Measurements from ENCODE around the gene RAF1. TPM values are rescaled to one million over a fixed set of nuclear protein-coding genes. Genes with fewer than 3 reads are reported as not detected.
"Not testable (repeated sequence)": the region's sequence is repeated elsewhere in the genome, so short reads cannot be mapped to it uniquely, and the experiment has no call there.

RAF1 gene
- polyA plus RNA-seq, 4 donors = 47.9 to 84.3 (median 70.5) TPM

DNA sequence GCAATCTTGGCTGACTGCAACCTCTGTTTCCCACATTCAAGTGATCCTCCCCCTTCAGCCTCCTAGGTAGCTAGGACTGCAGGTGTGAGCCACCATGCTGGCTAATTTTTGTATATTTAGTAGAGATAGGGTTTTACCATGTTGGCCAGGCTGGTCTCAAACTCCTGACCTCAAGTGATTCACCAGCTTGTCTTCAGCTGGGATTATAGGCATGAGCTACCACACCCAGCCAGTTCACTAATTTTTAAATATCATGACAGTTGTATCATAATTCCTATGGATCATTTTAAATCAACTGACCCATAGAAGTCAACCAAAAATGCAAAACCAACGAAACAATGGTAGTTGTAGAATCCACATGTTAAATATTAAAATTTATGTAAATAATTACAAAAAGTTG, 35.1 kb downstream of the RAF1 start:
- peaks cover 0 to 4% (median 0%) of the 10 kb centered on the region in 3 donors for H3K4me1 ChIP-seq (ENCODE audit: control insufficient read depth in 3 of 3, insufficient read depth in 2 of 3, low read depth in 1 of 3, low read length in 2 of 3)
- H3K4me3 ChIP-seq (ENCODE audit: low read depth in 1 of 3, low read length in 3 of 3) = no peak overlapping the region
- no peaks in the 10 kb centered on the region for H3K27me3 ChIP-seq (ENCODE audit: control insufficient read depth in 3 of 3, insufficient read depth in 3 of 3, low read length in 3 of 3)
- FAIRE-seq (no peak), DNase-seq (no peak)
- H3K9me3 ChIP-seq (ENCODE audit: control insufficient read depth in 2 of 2, insufficient read depth in 1 of 2, low read depth in 1 of 2, low read length in 1 of 2) = no peaks in the 10 kb centered on the region
- no peak overlapping the region for H3K27ac ChIP-seq (ENCODE audit: low read depth in 1 of 3, low read length in 2 of 3)
- 83 to 91% (median 88%) methylated on average over 1 of the region's 1 CpG for WGBS, 3 donors
- H3K36me3 ChIP-seq (ENCODE audit: control insufficient read depth in 3 of 3, insufficient read depth in 2 of 3, low read depth in 1 of 3, low read length in 3 of 3) = peaks cover 0 to 7% (median 0%) of the 10 kb centered on the region in 3 donors

DNA sequence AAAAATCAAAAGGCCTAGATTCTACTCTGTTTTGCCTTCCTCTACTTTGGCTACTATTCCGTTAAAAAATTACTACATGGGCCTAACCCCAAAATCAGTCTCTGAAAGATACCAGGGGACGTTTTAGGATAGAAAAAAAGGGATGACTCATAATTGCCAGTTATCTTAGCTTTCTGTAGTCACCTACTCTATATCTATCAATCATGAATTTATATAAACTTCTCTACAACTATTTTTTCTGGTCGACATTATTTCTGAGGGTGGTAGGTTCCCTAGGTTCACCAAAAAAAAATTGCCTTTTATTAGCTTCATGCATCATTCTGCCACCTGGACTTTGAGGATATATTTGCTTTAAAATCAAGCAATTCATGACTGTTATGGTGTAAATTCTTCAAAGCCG, 36.5 kb downstream of the RAF1 start:
- peaks cover 0 to 7% (median 2%) of the 10 kb centered on the region in 3 donors for H3K4me1 ChIP-seq (ENCODE audit: control insufficient read depth in 3 of 3, insufficient read depth in 2 of 3, low read depth in 1 of 3, low read length in 2 of 3)
- H3K36me3 ChIP-seq (ENCODE audit: control insufficient read depth in 3 of 3, insufficient read depth in 2 of 3, low read depth in 1 of 3, low read length in 3 of 3) = peaks cover 0 to 7% (median 0%) of the 10 kb centered on the region in 3 donors
- H3K4me3 ChIP-seq (ENCODE audit: low read depth in 1 of 3, low read length in 3 of 3) = no peak overlapping the region
- FAIRE-seq (no peak), DNase-seq (no peak)
- 43 to 58% (median 58%) methylated on average over 4 of the region's 4 CpGs for WGBS, 3 donors
- no peak overlapping the region for H3K27ac ChIP-seq (ENCODE audit: low read depth in 1 of 3, low read length in 2 of 3)
- no peaks in the 10 kb centered on the region for H3K9me3 ChIP-seq (ENCODE audit: control insufficient read depth in 2 of 2, insufficient read depth in 1 of 2, low read depth in 1 of 2, low read length in 1 of 2)
- H3K27me3 ChIP-seq (ENCODE audit: control insufficient read depth in 3 of 3, insufficient read depth in 3 of 3, low read length in 3 of 3) = no peaks in the 10 kb centered on the region

DNA sequence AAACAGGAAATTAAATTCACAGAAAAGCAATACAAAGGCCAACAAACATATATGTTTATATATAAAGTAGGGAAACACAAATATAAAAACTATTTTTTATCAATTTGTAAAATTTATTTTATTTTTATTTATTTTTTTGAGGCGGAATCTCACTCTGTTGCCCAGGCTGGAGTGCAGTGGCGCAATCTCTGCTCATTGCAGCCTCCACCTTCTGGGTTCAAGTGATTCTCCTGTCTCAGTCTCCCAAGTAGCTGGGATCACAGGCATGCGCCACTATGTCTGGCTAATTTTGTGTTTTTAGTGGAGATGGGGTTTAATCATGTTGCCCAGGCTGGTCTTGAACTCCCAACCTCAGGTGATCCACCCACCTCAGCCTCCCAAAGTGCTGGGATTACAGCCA, 39.0 kb downstream of the RAF1 start:
- H3K27me3 ChIP-seq (ENCODE audit: control insufficient read depth in 3 of 3, insufficient read depth in 3 of 3, low read length in 3 of 3); FAIRE-seq; DNase-seq; H3K36me3 ChIP-seq (ENCODE audit: control insufficient read depth in 3 of 3, insufficient read depth in 2 of 3, low read depth in 1 of 3, low read length in 3 of 3); H3K9me3 ChIP-seq (ENCODE audit: control insufficient read depth in 2 of 2, insufficient read depth in 1 of 2, low read depth in 1 of 2, low read length in 1 of 2); H3K4me1 ChIP-seq (ENCODE audit: control insufficient read depth in 3 of 3, insufficient read depth in 2 of 3, low read depth in 1 of 3, low read length in 2 of 3); H3K4me3 ChIP-seq (ENCODE audit: low read depth in 1 of 3, low read length in 3 of 3): not testable (repeated sequence)
- 95 to 96% (median 95%) methylated on average over 3 of the region's 3 CpGs for WGBS, 3 donors
- peak overlapping the region in 1 of 3 donors; percentile 49 for H3K27ac ChIP-seq (ENCODE audit: low read depth in 1 of 3, low read length in 2 of 3)

DNA sequence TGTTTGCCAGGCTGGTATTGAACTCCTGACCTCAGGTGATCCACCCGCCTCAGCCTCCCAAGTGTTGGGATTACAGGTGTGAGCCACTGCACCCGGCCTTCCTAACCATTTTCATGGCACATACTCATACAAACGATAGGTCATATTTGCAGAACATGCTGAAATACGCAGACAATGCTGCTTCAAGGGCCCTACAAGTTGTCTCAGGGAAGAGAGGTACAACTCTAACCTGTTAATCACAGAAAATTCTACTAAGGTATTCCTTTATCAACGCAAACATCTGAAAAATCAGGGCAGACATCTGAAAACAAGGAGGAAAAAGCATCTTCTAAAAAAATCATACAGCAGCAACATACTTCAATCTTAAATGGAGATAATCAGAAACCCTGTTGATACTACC, 39.9 kb downstream of the RAF1 start:
- FAIRE-seq (no peak), DNase-seq (no peak)
- Histone ChIP-seq H3K9me3 (ENCODE audit: control insufficient read depth in 2 of 2, insufficient read depth in 1 of 2, low read depth in 1 of 2, low read length in 1 of 2) (no peaks in the 10 kb centered on the region), H3K36me3 (ENCODE audit: control insufficient read depth in 3 of 3, insufficient read depth in 2 of 3, low read depth in 1 of 3, low read length in 3 of 3) (peaks cover 0 to 7% (median 0%) of the 10 kb centered on the region in 3 donors), H3K4me3 (ENCODE audit: low read depth in 1 of 3, low read length in 3 of 3) (no peak overlapping the region), H3K4me1 (ENCODE audit: control insufficient read depth in 3 of 3, insufficient read depth in 2 of 3, low read depth in 1 of 3, low read length in 2 of 3) (peaks cover 0 to 8% (median 3%) of the 10 kb centered on the region in 3 donors), H3K27ac (ENCODE audit: low read depth in 1 of 3, low read length in 2 of 3) (no peak overlapping the region), H3K27me3 (ENCODE audit: control insufficient read depth in 3 of 3, insufficient read depth in 3 of 3, low read length in 3 of 3) (no peaks in the 10 kb centered on the region)
- WGBS, 3 donors = 84 to 88% (median 87%) methylated on average over 5 of the region's 5 CpGs

DNA sequence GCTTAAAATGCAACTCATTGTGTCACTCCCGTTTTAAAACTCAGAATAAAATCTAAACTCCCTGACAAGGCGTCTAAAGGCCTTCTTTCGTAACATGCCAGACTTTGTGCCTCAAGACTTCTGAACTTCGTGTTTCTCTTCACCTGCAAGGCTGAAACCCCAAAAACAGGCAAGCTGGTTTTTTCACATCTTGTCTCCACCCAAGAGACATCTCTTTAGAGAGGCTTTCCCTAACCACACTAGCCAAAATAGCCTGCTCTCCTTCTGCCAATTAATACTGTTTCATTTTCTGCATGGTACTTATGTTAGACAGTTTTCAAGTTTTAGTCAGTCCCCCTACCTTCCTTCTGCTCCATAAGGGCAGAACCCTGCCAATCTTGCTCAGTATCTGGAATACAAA, 41.6 kb downstream of the RAF1 start:
- H3K27me3 ChIP-seq (ENCODE audit: control insufficient read depth in 3 of 3, insufficient read depth in 3 of 3, low read length in 3 of 3) = no peaks in the 10 kb centered on the region
- H3K27ac ChIP-seq (ENCODE audit: low read depth in 1 of 3, low read length in 2 of 3) = no peak overlapping the region
- peak in 1 of 2 donors; percentile 14 for DNase-seq
- no peaks in the 10 kb centered on the region for H3K9me3 ChIP-seq (ENCODE audit: control insufficient read depth in 2 of 2, insufficient read depth in 1 of 2, low read depth in 1 of 2, low read length in 1 of 2)
- no peak for FAIRE-seq
- WGBS, 3 donors = 50 to 60% (median 58%) methylated on average over 4 of the region's 4 CpGs
- H3K4me3 ChIP-seq (ENCODE audit: low read depth in 1 of 3, low read length in 3 of 3) = no peak overlapping the region
- peaks cover 0 to 8% (median 3%) of the 10 kb centered on the region in 3 donors for H3K4me1 ChIP-seq (ENCODE audit: control insufficient read depth in 3 of 3, insufficient read depth in 2 of 3, low read depth in 1 of 3, low read length in 2 of 3)
- H3K36me3 ChIP-seq (ENCODE audit: control insufficient read depth in 3 of 3, insufficient read depth in 2 of 3, low read depth in 1 of 3, low read length in 3 of 3) = peaks cover 0 to 15% (median 3%) of the 10 kb centered on the region in 3 donors

DNA sequence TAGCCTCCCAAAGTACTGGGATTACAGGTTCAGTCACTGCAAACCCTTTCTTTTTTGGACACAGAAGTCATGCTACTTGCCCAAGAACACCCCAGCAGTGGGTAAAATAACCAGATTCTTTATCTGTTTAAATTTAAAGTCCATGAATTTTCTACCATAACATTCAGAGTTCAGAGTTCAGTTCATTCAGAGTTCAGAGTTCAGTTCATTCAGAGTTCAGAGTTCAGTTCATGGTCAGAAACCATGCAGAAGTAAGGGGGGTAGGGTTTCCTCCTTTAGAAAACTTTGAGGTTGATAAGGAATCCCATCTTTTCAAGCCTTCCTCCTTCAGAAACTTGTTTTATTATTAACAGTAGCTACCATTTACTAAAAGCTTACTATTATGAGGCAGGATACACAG, 43.2 kb downstream of the RAF1 start:
- Histone ChIP-seq H3K36me3 (ENCODE audit: control insufficient read depth in 3 of 3, insufficient read depth in 2 of 3, low read depth in 1 of 3, low read length in 3 of 3) (peaks cover 0 to 17% (median 5%) of the 10 kb centered on the region in 3 donors), H3K27me3 (ENCODE audit: control insufficient read depth in 3 of 3, insufficient read depth in 3 of 3, low read length in 3 of 3) (no peaks in the 10 kb centered on the region), H3K27ac (ENCODE audit: low read depth in 1 of 3, low read length in 2 of 3) (no peak overlapping the region), H3K4me1 (ENCODE audit: control insufficient read depth in 3 of 3, insufficient read depth in 2 of 3, low read depth in 1 of 3, low read length in 2 of 3) (peaks cover 0 to 4% (median 3%) of the 10 kb centered on the region in 3 donors), H3K4me3 (ENCODE audit: low read depth in 1 of 3, low read length in 3 of 3) (no peak overlapping the region), H3K9me3 (ENCODE audit: control insufficient read depth in 2 of 2, insufficient read depth in 1 of 2, low read depth in 1 of 2, low read length in 1 of 2) (no peaks in the 10 kb centered on the region)
- no peak for FAIRE-seq
- DNase-seq = peak in 1 of 2 donors; percentile 8

DNA sequence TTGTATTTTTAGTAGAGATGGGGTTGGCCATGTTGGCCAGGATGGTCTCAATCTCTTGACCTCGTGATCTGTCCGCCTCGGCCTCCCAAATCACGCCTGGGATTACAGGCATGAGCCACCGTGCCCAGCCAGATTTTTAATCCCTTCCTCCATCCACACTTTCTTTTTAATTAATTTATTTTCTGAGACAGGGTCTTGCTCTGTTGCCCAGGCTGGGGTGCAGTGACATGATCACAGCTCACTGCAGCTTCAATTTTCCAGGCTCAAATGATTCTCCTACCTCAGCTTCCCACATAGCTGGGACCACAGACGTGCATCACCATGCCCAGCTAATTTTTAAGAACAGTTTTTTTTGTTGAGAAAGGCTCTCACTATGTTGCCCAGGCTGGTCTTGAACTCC, 43.6 kb downstream of the RAF1 start:
- WGBS, 3 donors = 94 to 99% (median 96%) methylated on average over 6 of the region's 6 CpGs
- Histone ChIP-seq H3K27ac (ENCODE audit: low read depth in 1 of 3, low read length in 2 of 3) (no peak overlapping the region), H3K9me3 (ENCODE audit: control insufficient read depth in 2 of 2, insufficient read depth in 1 of 2, low read depth in 1 of 2, low read length in 1 of 2) (no peaks in the 10 kb centered on the region), H3K36me3 (ENCODE audit: control insufficient read depth in 3 of 3, insufficient read depth in 2 of 3, low read depth in 1 of 3, low read length in 3 of 3) (peaks cover 0 to 19% (median 6%) of the 10 kb centered on the region in 3 donors), H3K4me1 (ENCODE audit: control insufficient read depth in 3 of 3, insufficient read depth in 2 of 3, low read depth in 1 of 3, low read length in 2 of 3) (peaks cover 0 to 4% (median 3%) of the 10 kb centered on the region in 3 donors), H3K27me3 (ENCODE audit: control insufficient read depth in 3 of 3, insufficient read depth in 3 of 3, low read length in 3 of 3) (no peaks in the 10 kb centered on the region), H3K4me3 (ENCODE audit: low read depth in 1 of 3, low read length in 3 of 3) (no peak overlapping the region)
- no peak for DNase-seq
- FAIRE-seq = no peak

DNA sequence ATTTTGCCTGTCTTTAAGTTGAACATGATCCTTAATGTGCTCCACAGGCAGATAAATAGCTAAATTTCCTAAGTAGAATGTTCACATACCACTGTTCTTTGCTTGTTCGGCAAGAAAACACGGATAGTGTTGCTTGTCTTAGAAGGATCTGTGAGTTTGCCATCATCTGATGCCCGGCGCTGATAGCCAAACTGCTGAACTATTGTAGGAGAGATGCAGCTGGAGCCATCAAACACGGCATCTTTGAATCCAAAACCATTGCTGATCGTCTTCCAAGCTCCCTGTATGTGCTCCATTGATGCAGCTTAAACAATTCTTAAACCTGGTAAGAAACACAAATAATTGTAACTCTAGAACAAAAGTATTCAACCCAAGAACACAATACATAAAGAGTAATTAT, 45.5 kb downstream of the RAF1 start:
- 90 to 95% (median 92%) methylated on average over 6 of the region's 6 CpGs for WGBS, 3 donors
- FAIRE-seq = no peak
- Histone ChIP-seq H3K9me3 (ENCODE audit: control insufficient read depth in 2 of 2, insufficient read depth in 1 of 2, low read depth in 1 of 2, low read length in 1 of 2) (no peaks in the 10 kb centered on the region), H3K4me1 (ENCODE audit: control insufficient read depth in 3 of 3, insufficient read depth in 2 of 3, low read depth in 1 of 3, low read length in 2 of 3) (peaks cover 0 to 4% (median 3%) of the 10 kb centered on the region in 3 donors), H3K4me3 (ENCODE audit: low read depth in 1 of 3, low read length in 3 of 3) (no peak overlapping the region), H3K36me3 (ENCODE audit: control insufficient read depth in 3 of 3, insufficient read depth in 2 of 3, low read depth in 1 of 3, low read length in 3 of 3) (peaks cover 0 to 23% (median 7%) of the 10 kb centered on the region in 3 donors), H3K27ac (ENCODE audit: low read depth in 1 of 3, low read length in 2 of 3) (no peak overlapping the region), H3K27me3 (ENCODE audit: control insufficient read depth in 3 of 3, insufficient read depth in 3 of 3, low read length in 3 of 3) (no peaks in the 10 kb centered on the region)
- DNase-seq = no peak

DNA sequence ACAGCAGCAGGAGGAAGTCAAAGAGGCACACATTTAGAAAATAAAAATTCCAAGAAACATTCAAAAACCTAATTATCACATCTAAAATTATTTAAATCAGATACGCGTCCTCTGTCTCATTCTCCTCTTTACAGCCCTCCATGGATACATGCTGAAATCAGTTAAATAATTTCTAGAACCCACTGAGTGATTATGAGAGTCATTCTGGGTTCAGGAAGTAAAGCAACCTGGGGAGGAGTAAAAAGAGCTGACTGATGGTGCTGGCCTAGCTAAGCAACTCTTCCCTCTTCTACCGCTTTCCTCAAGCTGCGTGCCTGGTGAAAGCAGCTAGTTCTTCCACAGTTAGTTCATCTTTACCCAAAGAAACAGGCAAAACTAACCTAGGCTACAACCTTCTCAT, 48.7 kb downstream of the RAF1 start:
- peaks cover 0 to 30% (median 11%) of the 10 kb centered on the region in 3 donors for H3K36me3 ChIP-seq (ENCODE audit: control insufficient read depth in 3 of 3, insufficient read depth in 2 of 3, low read depth in 1 of 3, low read length in 3 of 3)
- no peaks in the 10 kb centered on the region for H3K4me1 ChIP-seq (ENCODE audit: control insufficient read depth in 3 of 3, insufficient read depth in 2 of 3, low read depth in 1 of 3, low read length in 2 of 3)
- no peaks in the 10 kb centered on the region for H3K9me3 ChIP-seq (ENCODE audit: control insufficient read depth in 2 of 2, insufficient read depth in 1 of 2, low read depth in 1 of 2, low read length in 1 of 2)
- no peaks in the 10 kb centered on the region for H3K27me3 ChIP-seq (ENCODE audit: control insufficient read depth in 3 of 3, insufficient read depth in 3 of 3, low read length in 3 of 3)
- WGBS, 3 donors = 90 to 92% (median 91%) methylated on average over 4 of the region's 4 CpGs
- H3K27ac ChIP-seq (ENCODE audit: low read depth in 1 of 3, low read length in 2 of 3) = no peak overlapping the region
- FAIRE-seq (no peak), DNase-seq (no peak)
- no peak overlapping the region for H3K4me3 ChIP-seq (ENCODE audit: low read depth in 1 of 3, low read length in 3 of 3)
